Stimulated activated CD8-positive, alpha-beta memory T cell treated with anti-CD3 and anti-CD28 coated beads, Interleukin-15, amount 100 ng/mL, for 24 hours (primary cell): Measurements from ENCODE around the gene PDZK1.
"Not testable (repeated sequence)": the region's sequence is repeated elsewhere in the genome, so short reads cannot be mapped to it uniquely, and the experiment has no call there.

Source experiments
- DNase-seq: peaks from one replicate; pipeline ENCODE4 v3.0.0-alpha.2; 2020; ENCODE audit warnings: low read depth

PDZK1 gene

DNA sequence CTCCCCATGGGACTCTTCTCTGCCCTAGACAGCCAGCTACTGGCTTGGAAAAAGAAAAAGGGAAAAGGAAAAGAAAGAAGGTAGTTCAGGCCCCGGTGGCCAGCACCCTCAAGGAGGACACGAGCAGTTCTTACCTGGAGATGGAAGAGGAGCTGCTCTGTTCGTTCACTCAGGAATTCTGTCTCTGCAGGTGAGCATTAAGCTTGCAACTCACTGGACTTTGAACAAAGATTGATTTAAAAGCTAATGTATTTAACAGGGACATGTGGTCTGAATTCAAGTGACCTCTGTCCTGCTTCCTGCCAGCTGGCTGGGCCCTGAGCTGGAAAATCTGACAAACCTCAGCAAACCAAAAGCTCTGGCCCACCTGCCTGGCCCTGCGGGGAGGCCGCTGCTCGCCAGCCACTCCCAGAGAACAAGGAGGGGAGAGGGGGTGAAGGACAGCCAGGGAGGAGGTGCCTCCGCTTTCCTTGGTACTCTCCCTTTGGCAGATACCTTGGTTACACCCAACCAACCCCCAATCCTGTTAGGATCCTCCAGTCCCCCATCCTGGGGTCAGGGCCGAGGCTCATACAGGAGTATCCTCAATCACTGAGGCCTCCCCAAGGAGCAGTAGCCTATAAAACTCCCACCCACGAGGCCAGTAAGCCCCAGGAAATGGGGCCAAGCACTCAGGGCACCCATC, at the start of gene PDZK1:
PDZK1 (minus strand) TSS at position 186 of the 685 bp plus-strand sequence. CDS start 19,347 bp downstream, outside the sequence.
- DNase-seq: no peak

- DNase-seq: no peak
These were observed 44.4 kb upstream of the PDZK1 start for GRCh38 chr1:145751491-145752037.

DNA sequence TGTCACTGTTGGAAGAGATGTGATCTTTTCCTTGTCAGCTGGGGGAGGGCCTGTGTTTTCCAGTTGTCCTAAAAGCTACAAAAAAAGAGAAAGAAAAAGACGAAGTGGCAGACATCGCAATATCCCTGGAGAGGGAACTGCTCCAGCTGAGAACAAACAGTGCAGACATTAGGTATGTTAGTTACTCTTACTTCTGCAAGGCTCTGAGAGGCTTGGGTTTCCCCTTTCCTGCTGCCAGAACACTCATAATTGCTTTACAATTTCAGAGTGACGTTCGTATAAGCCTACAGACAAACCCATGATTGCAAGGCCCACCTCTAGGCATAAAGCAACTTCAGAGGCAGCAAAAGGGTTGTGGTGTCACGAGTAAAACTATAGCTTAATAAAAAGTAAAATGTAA, 43.3 kb upstream of the PDZK1 start:
- DNase-seq: no peak

GRCh38 chr1:145747398-145748247, 40.5 kb upstream of the PDZK1 start:
- no peak for DNase-seq

DNA sequence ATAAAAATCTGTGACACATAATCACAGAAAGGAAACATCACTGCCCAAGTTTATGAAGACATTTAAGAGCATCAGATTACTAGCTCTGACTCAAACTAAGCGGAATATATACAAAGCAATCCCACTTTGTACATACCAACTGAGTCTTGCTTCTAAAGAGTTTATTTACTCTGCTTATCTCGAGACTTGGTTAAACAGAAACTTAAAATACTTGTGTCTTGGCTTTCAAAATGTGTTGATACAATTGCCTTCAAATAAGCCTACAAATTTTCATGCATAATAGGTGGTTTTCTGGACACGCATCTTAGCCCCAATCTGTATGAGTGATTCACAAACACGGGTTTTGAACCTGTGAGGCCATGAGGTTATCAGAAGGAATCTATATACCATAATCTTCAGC, 33.1 kb upstream of the PDZK1 start:
- DNase-seq: no peak

GRCh38 chr1:145736191-145736590, 29.0 kb upstream of the PDZK1 start:
- no peak for DNase-seq

GRCh38 chr1:145730900-145731299, 23.7 kb upstream of the PDZK1 start:
- no peak for DNase-seq

- DNase-seq: no peak
These were observed 23.3 kb upstream of the PDZK1 start for GRCh38 chr1:145730467-145730866.

- DNase-seq: no peak
These were observed 22.7 kb upstream of the PDZK1 start for GRCh38 chr1:145729666-145730436.

- no peak for DNase-seq
These were observed 22.0 kb upstream of the PDZK1 start for GRCh38 chr1:145729196-145729595.

DNA sequence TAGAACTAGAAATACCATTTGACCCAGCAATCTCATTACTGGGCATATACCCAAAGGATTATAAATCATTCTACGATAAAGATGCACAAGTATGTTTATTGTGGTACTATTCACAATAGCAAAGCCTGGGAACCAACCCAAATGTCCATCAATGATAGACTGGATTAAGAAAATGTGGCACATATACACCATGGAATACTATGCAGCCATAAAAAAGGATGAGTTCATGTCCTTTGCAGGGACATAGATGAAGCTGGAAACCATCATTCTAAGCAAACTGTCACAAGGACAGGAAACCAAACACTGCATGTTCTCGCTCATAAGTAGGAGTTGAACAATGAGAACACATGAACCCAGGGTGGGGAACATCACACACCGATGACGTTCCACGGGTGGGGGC, 19.0 kb upstream of the PDZK1 start:
- not testable (repeated sequence) for DNase-seq

DNA sequence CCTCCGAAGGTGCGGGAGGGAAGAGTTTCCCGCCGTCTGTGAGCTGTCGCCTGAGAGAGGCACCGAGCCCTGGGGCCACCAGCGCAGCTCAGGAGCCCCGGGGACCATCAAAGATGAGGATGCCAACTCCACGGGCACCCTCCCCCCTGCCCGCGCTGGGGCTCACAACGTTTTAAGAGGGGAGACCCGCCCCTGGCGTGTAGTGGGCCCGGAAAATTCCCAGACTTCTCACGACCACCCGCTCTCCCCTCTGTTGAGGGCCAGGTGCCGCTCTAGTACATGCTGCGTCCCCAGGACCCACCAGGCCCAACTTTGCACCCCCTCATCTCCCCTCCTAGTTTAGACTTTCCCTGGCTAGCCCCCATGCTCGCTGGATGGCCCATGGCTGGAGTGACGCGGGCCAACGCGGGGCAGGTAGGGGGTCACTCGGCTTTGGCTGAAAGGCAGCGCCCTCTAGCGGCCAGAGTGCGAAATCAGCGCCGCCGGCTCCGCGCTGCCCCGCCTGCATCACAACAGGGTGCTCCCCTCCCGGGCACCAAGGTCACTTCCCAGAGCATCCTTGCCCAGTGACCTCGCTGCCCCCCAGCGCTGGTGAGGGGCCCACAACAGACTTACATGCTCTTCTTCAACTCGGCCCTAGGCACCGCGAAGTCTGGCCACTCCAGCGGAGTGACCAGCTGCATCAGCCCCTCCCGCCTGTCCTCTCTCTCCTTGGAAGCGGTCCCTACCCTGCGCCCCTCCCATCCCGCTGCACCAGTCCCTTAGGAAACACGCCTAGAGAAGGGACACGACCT, 13.9 kb upstream of the PDZK1 start:
- DNase-seq: peak; percentile 72

DNA sequence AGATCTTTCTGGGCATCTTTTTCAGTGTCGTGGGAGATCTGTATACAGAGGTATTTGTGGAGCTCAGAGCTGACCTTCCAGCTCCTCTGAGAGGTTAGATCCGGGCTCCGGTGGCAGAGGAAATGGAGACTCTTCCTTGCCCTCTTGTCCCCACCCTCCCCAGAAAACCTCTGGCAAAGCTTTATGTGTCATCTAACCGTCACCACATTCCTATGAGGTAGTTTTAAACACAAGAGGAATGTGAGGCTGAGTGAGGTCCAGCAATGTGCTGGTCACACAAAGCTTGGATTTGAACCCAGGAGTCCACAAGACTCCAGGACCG, 13.3 kb upstream of the PDZK1 start:
- DNase-seq: no peak

DNA sequence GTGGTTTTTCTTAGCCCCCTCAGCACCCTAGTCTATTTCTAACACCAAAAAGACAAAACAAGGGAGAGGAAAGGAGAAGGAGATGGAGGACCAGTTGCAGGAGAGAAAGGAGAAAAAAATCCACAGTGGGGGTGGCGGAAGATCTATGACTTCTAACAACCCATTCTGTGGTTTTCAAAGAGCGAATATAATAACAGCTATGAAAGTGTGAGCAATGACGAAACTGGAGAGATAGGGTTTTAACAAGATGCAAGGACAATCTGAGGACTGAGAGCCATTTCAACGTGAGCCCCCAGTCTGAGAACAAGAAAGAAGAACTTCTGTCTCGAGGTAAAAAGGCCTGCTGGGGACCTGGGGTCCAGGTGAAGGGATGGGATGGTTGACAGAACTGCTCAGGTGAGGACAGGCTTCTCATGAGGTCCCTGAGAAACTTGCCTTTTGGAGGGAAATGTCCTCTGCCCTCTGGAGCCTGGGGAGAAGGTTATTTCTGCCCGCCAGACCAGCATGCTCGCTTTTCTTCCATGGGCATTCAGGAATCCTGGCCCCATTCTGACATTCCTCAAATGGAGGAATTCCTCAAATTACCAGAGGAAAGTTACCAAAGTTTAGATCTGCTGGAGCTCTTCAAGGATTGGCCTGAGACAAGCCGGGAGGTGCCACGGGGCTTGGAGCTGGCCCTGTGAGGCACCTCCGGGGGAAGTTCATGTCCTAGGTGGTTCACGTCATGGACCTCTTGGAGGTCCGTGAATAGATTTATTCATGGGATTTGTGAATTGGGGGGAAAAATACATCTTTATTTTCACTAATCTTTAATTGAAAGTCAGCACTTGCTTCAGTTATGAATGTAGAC, 12.3 kb upstream of the PDZK1 start, which contains the start of gene CD160:
CD160 (plus strand) TSS at position 270 of the 850 bp plus-strand sequence. CDS start 8,829 bp downstream, outside the sequence.
- DNase-seq: no peak

DNA sequence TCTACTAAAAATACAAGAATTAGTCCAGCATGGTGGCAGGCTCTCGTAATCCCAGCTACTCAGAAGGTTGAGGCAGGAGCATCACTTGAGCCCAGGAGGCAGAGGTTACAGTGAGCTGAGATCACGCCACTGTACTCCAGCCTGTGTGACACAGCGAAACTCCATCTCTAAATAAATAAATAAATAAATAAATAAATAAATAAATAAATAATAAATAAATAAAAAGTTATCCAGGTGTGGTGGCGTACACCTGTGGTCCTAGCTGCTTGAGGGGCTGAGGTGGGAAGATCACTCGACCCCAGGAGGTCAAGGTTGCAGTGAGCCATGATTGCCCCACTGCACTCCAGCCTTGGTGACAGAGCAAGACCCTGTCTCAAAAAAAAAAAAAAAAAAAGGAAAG, 11.3 kb upstream of the PDZK1 start:
- not testable (repeated sequence) for DNase-seq

DNA sequence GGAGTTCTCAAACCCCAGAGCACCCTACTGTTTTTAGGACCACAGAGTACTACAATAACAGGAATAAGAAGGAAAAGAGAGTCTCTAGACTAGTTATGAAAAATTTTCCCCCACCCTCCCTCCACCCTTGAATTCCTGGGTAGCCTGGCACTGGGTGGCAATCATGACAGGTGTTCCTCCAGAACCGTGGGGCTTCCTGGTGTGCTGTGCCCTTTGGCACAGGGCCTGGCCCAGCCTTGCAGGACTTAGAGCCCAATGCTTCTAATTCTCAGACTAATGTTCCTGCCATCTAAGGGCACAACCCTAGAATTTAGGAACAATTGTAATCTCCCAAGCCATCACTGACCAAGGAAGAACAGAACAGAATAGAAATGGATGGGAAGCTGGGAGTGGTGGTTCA, 10.7 kb upstream of the PDZK1 start:
- no peak for DNase-seq

GRCh38 chr1:145716641-145717345, 9.6 kb upstream of the PDZK1 start:
- DNase-seq: no peak

GRCh38 chr1:145714524-145715111, 7.5 kb upstream of the PDZK1 start:
- DNase-seq: no peak

DNA sequence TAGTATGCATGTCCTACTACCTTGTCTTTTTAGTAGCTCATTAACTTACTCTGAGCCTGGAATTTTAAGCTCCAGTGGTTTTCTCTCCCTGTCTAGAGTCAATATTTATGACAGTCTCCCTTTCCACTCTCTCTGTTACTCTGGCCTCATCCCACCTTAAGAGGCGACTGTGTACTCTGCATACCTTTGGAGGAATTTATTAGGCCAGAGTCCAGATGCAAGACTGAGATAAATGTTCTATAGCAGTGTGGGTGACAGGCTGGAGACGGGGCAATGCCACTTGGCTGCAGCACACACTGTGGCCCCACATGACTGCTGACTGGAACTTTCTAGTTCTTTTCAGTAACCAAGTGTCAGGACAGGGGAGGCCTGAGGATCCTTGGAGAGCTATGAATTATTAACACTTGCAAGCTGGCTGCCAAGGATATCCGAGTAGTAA, 4.1 kb upstream of the PDZK1 start:
- DNase-seq: no peak
